ENCODE measurements around the gene HAUS5. TPM values are rescaled to one million over a fixed set of nuclear protein-coding genes. Genes with fewer than 3 reads are reported as not detected.
A peak's percentile ranks its signal among the peaks of the same experiment; 100 is the strongest.

The HAUS5 gene
- total and polyA plus RNA-seq, 4 donors: 5.1 to 26.0 (median 16.9) TPM

DNA sequence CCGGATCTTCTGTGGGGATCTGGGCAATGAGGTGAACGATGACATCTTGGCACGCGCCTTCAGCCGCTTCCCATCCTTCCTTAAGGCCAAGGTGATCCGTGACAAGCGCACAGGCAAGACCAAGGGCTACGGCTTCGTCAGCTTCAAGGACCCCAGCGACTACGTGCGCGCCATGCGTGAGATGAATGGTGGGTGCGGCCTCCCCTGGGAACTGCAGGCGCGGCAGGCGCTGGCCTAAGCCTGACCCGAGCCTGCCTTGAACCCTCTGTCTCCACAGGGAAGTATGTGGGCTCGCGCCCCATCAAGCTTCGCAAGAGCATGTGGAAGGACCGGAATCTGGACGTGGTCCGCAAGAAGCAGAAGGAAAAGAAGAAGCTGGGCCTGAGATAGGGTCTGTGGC lies 24.6 kb downstream of the HAUS5 start:
- Histone ChIP-seq H3K27me3 (ENCODE audit: control insufficient read depth, insufficient read depth, low read length) (no peaks in the 10 kb centered on the region), H3K4me3 (ENCODE audit: low read depth, low read length) (no peak overlapping the region), H3K36me3 (ENCODE audit: control insufficient read depth, insufficient read depth, low read length) (peaks cover 58% of the 10 kb centered on the region), H3K27ac (ENCODE audit: low read depth, low read length) (no peak overlapping the region), H3K9me3 (ENCODE audit: control insufficient read depth, insufficient read depth, low read length) (no peaks in the 10 kb centered on the region), H3K4me1 (ENCODE audit: control insufficient read depth, insufficient read depth, low read length) (peaks cover 8% of the 10 kb centered on the region)
- DNase-seq (ENCODE audit: low read depth in 4 of 6, low spot score in 6 of 6): no peak
- WGBS (ENCODE audit: insufficient coverage): 93% methylated on average over 25 of the region's 25 CpGs

DNA sequence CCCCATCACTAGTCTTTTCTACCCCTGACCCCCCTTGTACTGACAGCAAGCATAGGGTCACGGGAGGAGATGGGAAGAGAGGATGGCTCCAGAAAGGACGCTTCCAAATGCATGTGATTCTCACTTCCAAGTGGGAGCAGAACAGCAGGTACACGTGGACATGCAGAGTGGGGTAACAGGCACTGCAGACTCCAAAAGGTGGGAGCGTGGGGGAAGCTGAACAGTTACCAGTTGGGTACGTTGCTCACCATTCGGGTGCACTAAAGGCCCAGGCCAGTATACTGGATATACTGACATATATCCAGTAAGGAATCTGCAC lies 26.7 kb downstream of the HAUS5 start:
- no peaks in the 10 kb centered on the region for H3K27me3 ChIP-seq (ENCODE audit: control insufficient read depth, insufficient read depth, low read length)
- peaks cover 36% of the 10 kb centered on the region for H3K36me3 ChIP-seq (ENCODE audit: control insufficient read depth, insufficient read depth, low read length)
- 48% methylated on average over 4 of the region's 6 CpGs for WGBS (ENCODE audit: insufficient coverage)
- H3K4me3 ChIP-seq (ENCODE audit: low read depth, low read length): no peak overlapping the region
- DNase-seq (ENCODE audit: low read depth in 4 of 6, low spot score in 6 of 6): no peak
- H3K27ac ChIP-seq (ENCODE audit: low read depth, low read length): no peak overlapping the region
- no peaks in the 10 kb centered on the region for H3K9me3 ChIP-seq (ENCODE audit: control insufficient read depth, insufficient read depth, low read length)
- H3K4me1 ChIP-seq (ENCODE audit: control insufficient read depth, insufficient read depth, low read length): peaks cover 29% of the 10 kb centered on the region

GRCh38 chr19:35639863-35640262 lies 27.3 kb downstream of the HAUS5 start:
- peaks cover 35% of the 10 kb centered on the region for H3K4me1 ChIP-seq (ENCODE audit: control insufficient read depth, insufficient read depth, low read length)
- 50% methylated on average over 1 of the region's 8 CpGs for WGBS (ENCODE audit: insufficient coverage)
- H3K9me3 ChIP-seq (ENCODE audit: control insufficient read depth, insufficient read depth, low read length): no peaks in the 10 kb centered on the region
- no peak overlapping the region for H3K27ac ChIP-seq (ENCODE audit: low read depth, low read length)
- no peak overlapping the region for H3K4me3 ChIP-seq (ENCODE audit: low read depth, low read length)
- H3K36me3 ChIP-seq (ENCODE audit: control insufficient read depth, insufficient read depth, low read length): peaks cover 32% of the 10 kb centered on the region
- DNase-seq (ENCODE audit: low read depth in 4 of 6, low spot score in 6 of 6): no peak
- H3K27me3 ChIP-seq (ENCODE audit: control insufficient read depth, insufficient read depth, low read length): no peaks in the 10 kb centered on the region

GRCh38 chr19:35641515-35642151 lies 29.1 kb downstream of the HAUS5 start, which contains the start of gene ETV2:
ETV2 (plus strand) TSS chr19:35641745; CDS start chr19:35642461, 716 bp downstream.
- peak in 1 of 6 donors; percentile 4 for DNase-seq (ENCODE audit: low read depth in 4 of 6, low spot score in 6 of 6)
- Histone ChIP-seq H3K9me3 (ENCODE audit: control insufficient read depth, insufficient read depth, low read length) (no peaks in the 10 kb centered on the region), H3K4me1 (ENCODE audit: control insufficient read depth, insufficient read depth, low read length) (peaks cover 39% of the 10 kb centered on the region), H3K27me3 (ENCODE audit: control insufficient read depth, insufficient read depth, low read length) (no peaks in the 10 kb centered on the region), H3K4me3 (ENCODE audit: low read depth, low read length) (no peak within 1 kb of the TSS), H3K27ac (ENCODE audit: low read depth, low read length) (no peak within 1 kb of the TSS), H3K36me3 (ENCODE audit: control insufficient read depth, insufficient read depth, low read length) (peaks cover 19% of the 10 kb centered on the region)
- WGBS (ENCODE audit: insufficient coverage): 14% methylated on average over 22 of the region's 28 CpGs

DNA sequence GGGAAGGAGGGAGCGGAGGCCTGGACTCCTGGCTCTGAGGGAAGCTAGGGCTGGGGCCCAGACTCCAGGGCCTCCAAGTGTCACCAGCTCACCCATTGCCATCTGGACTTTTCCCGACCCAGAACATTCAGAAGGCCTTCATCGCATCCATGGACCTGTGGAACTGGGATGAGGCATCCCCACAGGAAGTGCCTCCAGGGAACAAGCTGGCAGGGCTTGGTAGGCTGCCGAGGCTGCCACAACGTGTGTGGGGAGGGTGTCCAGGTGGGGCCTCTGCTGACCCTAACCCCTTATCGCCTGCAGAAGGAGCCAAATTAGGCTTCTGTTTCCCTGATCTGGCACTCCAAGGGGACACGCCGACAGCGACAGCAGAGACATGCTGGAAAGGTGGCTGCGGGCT lies 29.8 kb downstream of the HAUS5 start:
- Histone ChIP-seq H3K9me3 (ENCODE audit: control insufficient read depth, insufficient read depth, low read length) (no peaks in the 10 kb centered on the region), H3K36me3 (ENCODE audit: control insufficient read depth, insufficient read depth, low read length) (peaks cover 13% of the 10 kb centered on the region), H3K27ac (ENCODE audit: low read depth, low read length) (no peak overlapping the region), H3K27me3 (ENCODE audit: control insufficient read depth, insufficient read depth, low read length) (no peaks in the 10 kb centered on the region), H3K4me1 (ENCODE audit: control insufficient read depth, insufficient read depth, low read length) (peaks cover 40% of the 10 kb centered on the region), H3K4me3 (ENCODE audit: low read depth, low read length) (no peak overlapping the region)
- DNase-seq (ENCODE audit: low read depth in 4 of 6, low spot score in 6 of 6): no peak
- WGBS (ENCODE audit: insufficient coverage): 67% methylated on average over 9 of the region's 10 CpGs

DNA sequence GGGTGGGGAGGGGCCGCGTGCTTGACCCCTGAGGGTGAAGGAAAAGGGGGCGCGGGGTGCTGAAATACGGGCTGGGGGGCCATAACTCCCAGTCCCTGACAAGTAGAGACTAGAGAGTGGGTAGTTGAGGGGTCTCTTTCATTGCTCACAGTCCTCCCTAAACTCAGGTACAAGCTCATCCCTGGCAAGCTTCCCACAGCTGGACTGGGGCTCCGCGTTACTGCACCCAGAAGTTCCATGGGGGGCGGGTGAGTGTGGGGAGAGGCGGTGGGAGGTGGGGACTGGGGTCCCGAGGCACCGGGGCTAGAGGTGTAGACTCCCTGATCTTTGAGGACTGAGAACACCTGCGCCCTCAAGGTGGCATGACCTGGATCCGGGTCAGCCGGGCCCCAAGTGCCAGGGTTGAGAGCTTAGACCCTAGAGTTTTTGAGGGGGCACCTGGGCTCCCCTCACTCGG lies 30.3 kb downstream of the HAUS5 start:
- peak overlapping the region; percentile 68 for H3K4me3 ChIP-seq (ENCODE audit: low read depth, low read length)
- peaks cover 8% of the 10 kb centered on the region for H3K36me3 ChIP-seq (ENCODE audit: control insufficient read depth, insufficient read depth, low read length)
- no peak overlapping the region for H3K27ac ChIP-seq (ENCODE audit: low read depth, low read length)
- H3K27me3 ChIP-seq (ENCODE audit: control insufficient read depth, insufficient read depth, low read length): no peaks in the 10 kb centered on the region
- peaks cover 45% of the 10 kb centered on the region for H3K4me1 ChIP-seq (ENCODE audit: control insufficient read depth, insufficient read depth, low read length)
- DNase-seq (ENCODE audit: low read depth in 4 of 6, low spot score in 6 of 6): no peak
- H3K9me3 ChIP-seq (ENCODE audit: control insufficient read depth, insufficient read depth, low read length): no peaks in the 10 kb centered on the region
- WGBS (ENCODE audit: insufficient coverage): 23% methylated on average over 10 of the region's 15 CpGs

DNA sequence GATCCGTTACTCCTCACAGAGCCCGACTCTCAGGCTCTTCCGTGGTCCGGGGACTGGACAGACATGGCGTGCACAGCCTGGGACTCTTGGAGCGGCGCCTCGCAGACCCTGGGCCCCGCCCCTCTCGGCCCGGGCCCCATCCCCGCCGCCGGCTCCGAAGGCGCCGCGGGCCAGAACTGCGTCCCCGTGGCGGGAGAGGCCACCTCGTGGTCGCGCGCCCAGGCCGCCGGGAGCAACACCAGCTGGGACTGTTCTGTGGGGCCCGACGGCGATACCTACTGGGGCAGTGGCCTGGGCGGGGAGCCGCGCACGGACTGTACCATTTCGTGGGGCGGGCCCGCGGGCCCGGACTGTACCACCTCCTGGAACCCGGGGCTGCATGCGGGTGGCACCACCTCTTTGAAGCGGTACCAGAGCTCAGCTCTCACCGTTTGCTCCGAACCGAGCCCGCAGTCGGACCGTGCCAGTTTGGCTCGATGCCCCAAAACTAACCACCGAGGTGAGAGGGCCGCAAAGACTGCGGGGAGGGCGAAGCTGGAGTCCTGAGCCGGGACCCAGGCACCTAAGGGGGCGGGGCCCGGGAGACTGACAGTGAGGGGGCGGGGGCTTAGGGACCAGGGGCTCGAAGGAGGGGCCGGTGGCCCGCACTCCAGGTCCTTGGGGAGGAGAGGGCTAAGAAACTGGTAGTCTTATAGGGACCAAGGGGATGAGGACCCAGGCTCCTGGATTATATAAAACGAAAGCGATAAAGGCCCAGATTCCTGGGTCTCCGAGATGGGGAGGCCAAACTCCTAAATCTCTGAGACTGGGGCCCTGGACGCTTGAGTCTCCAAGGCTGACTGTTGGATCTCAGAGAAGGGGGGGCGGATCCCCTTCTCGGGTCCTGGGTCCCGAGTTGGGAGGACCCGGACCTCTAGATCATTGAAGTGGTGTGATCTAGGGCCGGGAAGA lies 31.0 kb downstream of the HAUS5 start:
- WGBS (ENCODE audit: insufficient coverage): under 1% methylated on average over 68 of the region's 69 CpGs
- Histone ChIP-seq H3K27me3 (ENCODE audit: control insufficient read depth, insufficient read depth, low read length) (no peaks in the 10 kb centered on the region), H3K36me3 (ENCODE audit: control insufficient read depth, insufficient read depth, low read length) (peaks cover under 1% of the 10 kb centered on the region), H3K9me3 (ENCODE audit: control insufficient read depth, insufficient read depth, low read length) (no peaks in the 10 kb centered on the region), H3K4me1 (ENCODE audit: control insufficient read depth, insufficient read depth, low read length) (peaks cover 46% of the 10 kb centered on the region), H3K27ac (ENCODE audit: low read depth, low read length) (peak overlapping the region; percentile 92), H3K4me3 (ENCODE audit: low read depth, low read length) (peak overlapping the region; percentile 68)
- DNase-seq (ENCODE audit: low read depth in 4 of 6, low spot score in 6 of 6): peak in 4 of 6 donors; percentile 53 to 91 (median 74)

- Histone ChIP-seq H3K9me3 (ENCODE audit: control insufficient read depth, insufficient read depth, low read length) (no peaks in the 10 kb centered on the region), H3K27ac (ENCODE audit: low read depth, low read length) (peak overlapping the region; percentile 92), H3K4me3 (ENCODE audit: low read depth, low read length) (peak overlapping the region; percentile 68), H3K4me1 (ENCODE audit: control insufficient read depth, insufficient read depth, low read length) (peaks cover 54% of the 10 kb centered on the region), H3K36me3 (ENCODE audit: control insufficient read depth, insufficient read depth, low read length) (no peaks in the 10 kb centered on the region), H3K27me3 (ENCODE audit: control insufficient read depth, insufficient read depth, low read length) (no peaks in the 10 kb centered on the region)
- under 1% methylated on average over 60 of the region's 60 CpGs for WGBS (ENCODE audit: insufficient coverage)
- DNase-seq (ENCODE audit: low read depth in 4 of 6, low spot score in 6 of 6): peak in 4 of 6 donors; percentile 38 to 93 (median 66)
These were observed 31.9 kb downstream of the HAUS5 start for GRCh38 chr19:35644206-35644986.

DNA sequence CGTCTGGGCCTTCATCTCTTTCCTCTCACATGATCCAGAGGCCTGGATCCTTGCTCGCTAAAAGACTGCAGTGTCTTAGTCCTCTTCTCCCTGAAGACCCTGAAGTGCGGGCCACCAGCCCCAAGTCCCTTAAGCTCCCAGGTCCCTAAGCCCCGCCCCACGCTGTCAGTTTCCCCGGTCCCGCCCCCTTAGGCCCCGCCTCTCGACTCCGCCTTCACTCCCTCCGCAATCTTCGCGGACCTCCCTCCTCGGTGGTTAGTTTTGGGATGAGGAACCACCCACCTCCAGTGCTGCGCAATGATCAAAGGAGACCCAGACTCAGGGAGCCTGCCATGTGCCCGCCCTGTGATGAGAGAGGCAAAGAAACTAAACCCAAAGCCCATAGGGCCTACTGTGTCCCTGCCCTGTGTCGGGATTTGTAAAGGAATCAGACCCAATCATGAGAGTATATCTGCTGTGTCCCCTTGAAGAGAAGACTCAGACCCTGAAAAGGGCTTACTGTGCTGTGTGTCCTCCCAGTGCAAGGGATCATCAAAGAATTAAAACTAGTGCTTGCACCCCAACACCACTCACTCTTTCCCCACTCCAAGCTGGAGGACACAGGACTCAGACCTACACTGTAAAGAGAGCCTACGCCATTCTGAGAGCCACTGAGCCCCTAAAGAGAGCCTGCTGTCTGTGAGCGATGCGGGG lies 32.6 kb downstream of the HAUS5 start:
- Histone ChIP-seq H3K27me3 (ENCODE audit: control insufficient read depth, insufficient read depth, low read length) (no peaks in the 10 kb centered on the region), H3K4me3 (ENCODE audit: low read depth, low read length) (peak overlapping the region; percentile 68), H3K27ac (ENCODE audit: low read depth, low read length) (peak overlapping the region; percentile 92), H3K9me3 (ENCODE audit: control insufficient read depth, insufficient read depth, low read length) (no peaks in the 10 kb centered on the region), H3K36me3 (ENCODE audit: control insufficient read depth, insufficient read depth, low read length) (peaks cover 2% of the 10 kb centered on the region), H3K4me1 (ENCODE audit: control insufficient read depth, insufficient read depth, low read length) (peaks cover 56% of the 10 kb centered on the region)
- DNase-seq (ENCODE audit: low read depth in 4 of 6, low spot score in 6 of 6): peak in 3 of 6 donors; percentile 31 to 90 (median 87)
- 24% methylated on average over 9 of the region's 20 CpGs for WGBS (ENCODE audit: insufficient coverage)
